Skeletal muscle tissue (tissue), 4 donors: ENCODE measurements around the gene EIF2S3. TPM values are rescaled to one million over a fixed set of nuclear protein-coding genes. Genes with fewer than 3 reads are reported as not detected.
"Not testable (repeated sequence)": the region's sequence is repeated elsewhere in the genome, so short reads cannot be mapped to it uniquely, and the experiment has no call there.

ENCODE experiments used
- H3K27ac ChIP-seq: one replicate; pipeline ENCODE4 v1.7.0; 2013; ENCODE audit warnings: mild to moderate bottlenecking, low read depth, low read length, inconsistent platforms
- H3K27me3 ChIP-seq, 3 donors: one replicate each; pipeline ENCODE4 v1.7.0; 2013; ENCODE audit warnings: low read length in 3 of 3; ENCODE audit not compliant: control insufficient read depth in 3 of 3, insufficient read depth in 3 of 3
- H3K36me3 ChIP-seq, 3 donors: one replicate each; pipeline ENCODE4 v1.7.0; 2013; ENCODE audit warnings: low read length in 3 of 3; ENCODE audit not compliant: control insufficient read depth in 3 of 3, insufficient read depth in 3 of 3
- H3K4me1 ChIP-seq, 3 donors: one replicate each; pipeline ENCODE4 v1.7.0; 2013; ENCODE audit warnings: low read length in 3 of 3, mild to moderate bottlenecking in 3 of 3; ENCODE audit not compliant: control insufficient read depth in 3 of 3, insufficient read depth in 3 of 3
- H3K4me3 ChIP-seq, 3 donors: one replicate each; pipeline ENCODE4 v1.7.0; 2013; ENCODE audit warnings: low read length in 3 of 3
- H3K9ac ChIP-seq, 3 donors: one replicate each; pipeline ENCODE4 v1.7.0; 2013; ENCODE audit warnings: low read length in 3 of 3, mild to moderate bottlenecking in 3 of 3, moderate library complexity in 2 of 3, low read depth in 1 of 3
- H3K9me3 ChIP-seq, 3 donors: one replicate each; pipeline ENCODE4 v1.7.0; 2013; ENCODE audit warnings: low read length in 3 of 3; ENCODE audit not compliant: control insufficient read depth in 3 of 3
- total RNA-seq: library from RNA; depleted of rRNA; stranded (reverse); fragments of >200 nt; gene quantifications from one replicate; pipeline ENCODE4 v1.2.3, GENCODE V29; 2014
- donor health status: Osteomylitis.

EIF2S3 gene
- total RNA-seq, 1 donor from 2014 or later: 189 TPM

- H3K9ac ChIP-seq, H3K4me3 ChIP-seq, H3K27me3 ChIP-seq, H3K4me1 ChIP-seq, H3K27ac ChIP-seq, H3K36me3 ChIP-seq, H3K9me3 ChIP-seq: not testable (repeated sequence)
These were observed 8.7 kb upstream of the EIF2S3 start for GRCh38 chrX:24046060-24046459.

- not testable (repeated sequence) for H3K27me3 ChIP-seq, H3K4me1 ChIP-seq, H3K9ac ChIP-seq, H3K27ac ChIP-seq, H3K9me3 ChIP-seq, H3K4me3 ChIP-seq, H3K36me3 ChIP-seq
These were observed 5.1 kb upstream of the EIF2S3 start for GRCh38 chrX:24049643-24050042.

GRCh38 chrX:24050522-24051318, 4.0 kb upstream of the EIF2S3 start:
- H3K27me3 ChIP-seq, H3K36me3 ChIP-seq, H3K9ac ChIP-seq, H3K4me1 ChIP-seq, H3K4me3 ChIP-seq, H3K9me3 ChIP-seq, H3K27ac ChIP-seq: not testable (repeated sequence)

DNA sequence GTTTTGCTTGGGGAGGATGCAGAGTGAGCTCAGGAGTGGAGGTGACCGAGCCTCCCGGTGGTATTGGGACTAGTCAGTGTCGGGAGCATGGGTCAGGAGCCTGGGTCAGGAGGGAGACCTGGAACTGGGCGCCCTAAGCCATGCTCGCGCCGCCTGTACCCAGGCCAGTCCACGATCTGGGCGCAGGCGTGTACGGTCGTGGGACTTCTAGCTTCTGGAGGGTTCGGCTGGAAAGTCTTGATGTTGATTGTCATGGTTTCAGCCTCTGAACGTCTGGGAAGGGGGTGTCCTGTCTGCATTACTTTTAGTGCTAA, 244 bp downstream of the EIF2S3 start:
- peak overlapping the region; percentile 92 to 99 (median 93) for H3K4me3 ChIP-seq
- H3K4me1 ChIP-seq: peaks cover 0 to 6% (median 0%) of the 10 kb centered on the region in 3 donors
- peak overlapping the region in 2 of 3 donors; percentile 90 to 96 for H3K9ac ChIP-seq
- peak overlapping the region; percentile 91 for H3K27ac ChIP-seq
- H3K27me3 ChIP-seq: no peaks in the 10 kb centered on the region
- no peaks in the 10 kb centered on the region for H3K9me3 ChIP-seq
- peaks cover 6 to 23% (median 9%) of the 10 kb centered on the region in 3 donors for H3K36me3 ChIP-seq

DNA sequence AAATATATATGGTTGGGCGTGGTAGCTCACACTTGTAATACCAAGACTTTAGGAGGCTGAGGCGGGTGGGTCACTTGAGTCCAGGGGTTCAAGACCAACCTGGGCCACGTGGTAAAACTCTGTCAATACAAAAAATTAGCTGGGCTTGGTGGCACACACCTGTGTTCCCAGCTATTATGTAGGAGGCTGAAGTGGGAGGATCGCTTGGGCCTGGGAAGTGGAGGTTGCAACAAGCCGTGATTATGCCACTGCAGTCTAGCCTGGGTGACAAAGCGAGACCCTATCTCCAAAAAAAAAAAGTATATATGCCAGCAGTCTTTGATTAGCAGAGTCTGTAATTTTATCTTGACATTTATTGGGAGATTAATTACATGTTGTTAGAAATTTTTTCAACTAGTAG, 8.7 kb downstream of the EIF2S3 start:
- Histone ChIP-seq H3K36me3 (peaks cover 5 to 52% (median 29%) of the 10 kb centered on the region in 3 donors), H3K27me3 (no peaks in the 10 kb centered on the region), H3K4me3 (no peak overlapping the region)

DNA sequence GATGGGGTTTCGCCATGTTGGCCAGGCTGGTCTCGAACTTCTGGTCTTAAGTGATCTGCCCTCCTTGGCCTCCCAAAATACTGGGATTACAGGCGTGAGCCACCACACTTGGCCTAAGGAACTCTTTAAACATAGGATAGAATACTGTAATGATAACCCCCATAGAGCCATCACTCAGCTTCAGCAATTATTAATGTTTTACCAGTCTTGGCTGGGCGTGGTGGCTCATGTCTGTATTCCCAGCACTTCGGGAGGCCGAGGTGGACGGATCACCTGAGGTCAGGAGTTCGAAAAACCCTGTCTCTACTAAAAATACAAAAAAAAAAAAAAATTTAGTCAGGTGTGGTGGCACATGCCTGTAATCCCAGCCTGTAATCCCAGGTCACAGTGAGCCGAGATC, 15.1 kb downstream of the EIF2S3 start:
- Histone ChIP-seq H3K4me1 (no peaks in the 10 kb centered on the region), H3K9ac (no peak overlapping the region), H3K9me3 (no peaks in the 10 kb centered on the region), H3K36me3 (peaks cover 12 to 44% (median 17%) of the 10 kb centered on the region in 3 donors), H3K4me3 (no peak overlapping the region), H3K27me3 (no peaks in the 10 kb centered on the region), H3K27ac (no peak overlapping the region)

More for the DNA sequence above, 8.7 kb downstream of the EIF2S3 start:
- H3K9ac ChIP-seq: no peak overlapping the region
- H3K9me3 ChIP-seq: no peaks in the 10 kb centered on the region
- H3K4me1 ChIP-seq: no peaks in the 10 kb centered on the region
- no peak overlapping the region for H3K27ac ChIP-seq

GRCh38 chrX:24079411-24079810, 24.7 kb downstream of the EIF2S3 start:
- H3K9ac ChIP-seq: no peak overlapping the region
- H3K4me1 ChIP-seq: no peaks in the 10 kb centered on the region
- H3K27me3 ChIP-seq: no peaks in the 10 kb centered on the region
- no peak overlapping the region for H3K4me3 ChIP-seq
- no peak overlapping the region for H3K27ac ChIP-seq
- H3K36me3 ChIP-seq: peaks cover 1 to 28% (median 11%) of the 10 kb centered on the region in 3 donors
- H3K9me3 ChIP-seq: no peaks in the 10 kb centered on the region

- not testable (repeated sequence) for H3K27me3 ChIP-seq, H3K4me1 ChIP-seq, H3K4me3 ChIP-seq, H3K9me3 ChIP-seq, H3K9ac ChIP-seq, H3K27ac ChIP-seq
- peaks cover 0 to 25% (median 6%) of the 10 kb centered on the region in 3 donors for H3K36me3 ChIP-seq
These were observed 25.5 kb downstream of the EIF2S3 start for GRCh38 chrX:24080245-24080644.

- H3K9me3 ChIP-seq: no peaks in the 10 kb centered on the region
- H3K36me3 ChIP-seq: peaks cover 0 to 21% (median 5%) of the 10 kb centered on the region in 3 donors
- no peak overlapping the region for H3K27ac ChIP-seq
- no peaks in the 10 kb centered on the region for H3K4me1 ChIP-seq
- H3K4me3 ChIP-seq: no peak overlapping the region
- no peak overlapping the region for H3K9ac ChIP-seq
- no peaks in the 10 kb centered on the region for H3K27me3 ChIP-seq
These were observed 25.9 kb downstream of the EIF2S3 start for GRCh38 chrX:24080704-24081103.

GRCh38 chrX:24081661-24082154, 27.0 kb downstream of the EIF2S3 start:
- Histone ChIP-seq H3K4me3 (no peak overlapping the region), H3K27me3 (no peaks in the 10 kb centered on the region), H3K9me3 (no peaks in the 10 kb centered on the region), H3K4me1 (no peaks in the 10 kb centered on the region), H3K27ac (no peak overlapping the region), H3K9ac (no peak overlapping the region), H3K36me3 (peaks cover 0 to 14% (median 5%) of the 10 kb centered on the region in 3 donors)
